Upper lobe of left lung (tissue), 6 donors: ENCODE results near the gene ITGA11. TPM values are rescaled to one million over a fixed set of nuclear protein-coding genes. Genes with fewer than 3 reads are reported as not detected.
A peak's percentile ranks its signal among the peaks of the same experiment; 100 is the strongest.
"Not testable (repeated sequence)": the region's sequence is repeated elsewhere in the genome, so short reads cannot be mapped to it uniquely, and the experiment has no call there.

ENCODE experiments used
- ATAC-seq, 2 donors: fragments of 200-7000 bp; cut with Tn5 transposase; one replicate each; pipeline ENCODE4 v1.9.1; 2022; ENCODE audit warnings: mild to moderate bottlenecking in 2 of 2, moderate library complexity in 2 of 2; ENCODE audit not compliant: low FRiP score in 2 of 2
- DNase-seq, 2 donors: peaks; one replicate each; pipeline ENCODE4 v3.0.0-alpha.2; 2019 to 2020
- H3K27ac ChIP-seq, 4 donors: fragments of 200-600 bp; sonication (generic); one replicate each; pipeline ENCODE4 v1.5.1; 2016 to 2019
- H3K27me3 ChIP-seq, 4 donors: fragments of 200-600 bp; sonication (generic); one replicate each; pipeline ENCODE4 v1.5.1; 2017 to 2019
- H3K36me3 ChIP-seq, 4 donors: fragments of 200-600 bp; sonication (generic); one replicate each; pipeline ENCODE4 v1.5.1; 2016 to 2019
- H3K4me1 ChIP-seq, 4 donors: fragments of 200-600 bp; sonication (generic); one replicate each; pipeline ENCODE4 v1.5.1; 2018 to 2019
- H3K4me3 ChIP-seq, 4 donors: fragments of 200-600 bp; sonication (generic); one replicate each; pipeline ENCODE4 v1.5.1; 2017 to 2019; ENCODE audit warnings: mild to moderate bottlenecking in 2 of 4, moderate library complexity in 1 of 4
- H3K9me3 ChIP-seq, 4 donors: fragments of 200-600 bp; sonication (generic); one replicate each; pipeline ENCODE4 v1.5.1; 2018 to 2019
- CTCF ChIP-seq, 6 experiments: fragments of 450-650 bp in 4 of 6; fragments of 200-600 bp in 2 of 6; sonication (generic) in 2 of 6; IDR thresholded peaks; one replicate each; pipeline ENCODE4 v1.5.1; 2016 to 2019; ENCODE audit warnings: antibody characterized with exemption in 6 of 6
- EP300 ChIP-seq, 4 donors: sonication (generic); formaldehyde crosslinking; IDR thresholded peaks; one replicate each; pipeline ENCODE4 v1.5.1; 2017; ENCODE audit warnings: antibody characterized with exemption in 4 of 4, control low read depth in 2 of 4
- POLR2A ChIP-seq, 4 donors: fragments of 450-650 bp; IDR thresholded peaks; one replicate each; pipeline ENCODE4 v1.5.1; 2016 to 2017; ENCODE audit warnings: antibody characterized with exemption in 4 of 4, mild to moderate bottlenecking in 2 of 4
- POLR2AphosphoS5 ChIP-seq, 2 donors: sonication (generic); formaldehyde crosslinking; IDR thresholded peaks; one replicate each; pipeline ENCODE4 v1.5.1; 2017; ENCODE audit warnings: antibody characterized with exemption in 2 of 2
- WGBS, 2 donors: methylation state at CpG; one replicate each; pipeline ENCODE4 v1.1.5; 2017 to 2018; 5-methylcytosine and 5-hydroxymethylcytosine counted together
- total RNA-seq, 6 donors: library from RNA; depleted of rRNA in 4 of 6; stranded (reverse); fragments of >200 nt in 4 of 6; gene quantifications; one replicate each; pipeline versions ENCODE4 v1.1.0 to v1.2.1, GENCODE V29; 2016 to 2021
- donor health status: DM: no; HTN: no; CAD: no; lungs with moderate emphysema.
- donor health status: DM: no; HTN: yes; CAD: no; lungs with severe emphysema.

ITGA11 gene
- total RNA-seq, 6 donors from 2014 or later: 0.49 to 6.9 (median 1.4) TPM

- no peak for TF ChIP-seq POLR2AphosphoS5 (IDR thresholded peaks at IDR 0.05)
- TF ChIP-seq POLR2A (IDR thresholded peaks at IDR 0.05): no peak
- no peak for TF ChIP-seq CTCF (IDR thresholded peaks at IDR 0.05)
- TF ChIP-seq EP300 (IDR thresholded peaks at IDR 0.05): no peak
- DNase-seq: no peak
- no peaks in the 10 kb centered on the region for H3K4me1 ChIP-seq
- H3K9me3 ChIP-seq: no peaks in the 10 kb centered on the region
- no peak overlapping the region for H3K27ac ChIP-seq
- 88 to 97% methylated on average over 7 of the region's 7 CpGs for WGBS, 2 donors
- H3K27me3 ChIP-seq: no peaks in the 10 kb centered on the region
- ATAC-seq: peak in 1 of 2 donors; percentile 37
- H3K4me3 ChIP-seq: no peak overlapping the region
- H3K36me3 ChIP-seq: no peaks in the 10 kb centered on the region
These were observed 7.1 kb downstream of the ITGA11 start for GRCh38 chr15:68424754-68425390.

GRCh38 chr15:68423359-68424296 lies 8.3 kb downstream of the ITGA11 start:
- Histone ChIP-seq H3K4me3 (no peak overlapping the region), H3K27ac (no peak overlapping the region), H3K9me3 (no peaks in the 10 kb centered on the region), H3K36me3 (no peaks in the 10 kb centered on the region), H3K4me1 (peaks cover 4 to 5% (median 4%) of the 10 kb centered on the region in 4 donors), H3K27me3 (no peaks in the 10 kb centered on the region)
- TF ChIP-seq POLR2A (IDR thresholded peaks at IDR 0.05): no peak
- no peak for ATAC-seq
- DNase-seq: no peak
- WGBS, 2 donors: 87 to 90% methylated on average over 10 of the region's 10 CpGs

GRCh38 chr15:68422403-68423145 lies 9.4 kb downstream of the ITGA11 start:
- not testable (repeated sequence) for H3K27ac ChIP-seq, H3K27me3 ChIP-seq, H3K4me1 ChIP-seq, H3K36me3 ChIP-seq, H3K4me3 ChIP-seq, DNase-seq, H3K9me3 ChIP-seq, ATAC-seq
- 88 to 95% methylated on average over 4 to 5 of the region's 5 CpGs for WGBS, 2 donors

- 87% methylated on average over 11 to 14 of the region's 14 CpGs for WGBS, 2 donors
- ATAC-seq: peak in 1 of 2 donors; percentile 4
- H3K4me1 ChIP-seq: peaks cover 4 to 9% (median 7%) of the 10 kb centered on the region in 4 donors
- H3K9me3 ChIP-seq: no peaks in the 10 kb centered on the region
- DNase-seq: peak in 1 of 2 donors; percentile 19
- no peaks in the 10 kb centered on the region for H3K27me3 ChIP-seq
- no peaks in the 10 kb centered on the region for H3K36me3 ChIP-seq
- TF ChIP-seq CTCF (IDR thresholded peaks at IDR 0.05) (no peak), POLR2AphosphoS5 (IDR thresholded peaks at IDR 0.05) (no peak), POLR2A (IDR thresholded peaks at IDR 0.05) (no peak), EP300 (IDR thresholded peaks at IDR 0.05) (no peak)
- H3K4me3 ChIP-seq: no peak overlapping the region
- H3K27ac ChIP-seq: no peak overlapping the region
These were observed 10.1 kb downstream of the ITGA11 start for GRCh38 chr15:68421798-68422402.

GRCh38 chr15:68421115-68421551 lies 10.8 kb downstream of the ITGA11 start:
- peaks cover 4 to 9% (median 7%) of the 10 kb centered on the region in 4 donors for H3K4me1 ChIP-seq
- no peak overlapping the region for H3K27ac ChIP-seq
- ATAC-seq (no peak), DNase-seq (no peak)
- no peaks in the 10 kb centered on the region for H3K27me3 ChIP-seq
- no peaks in the 10 kb centered on the region for H3K9me3 ChIP-seq
- TF ChIP-seq CTCF (IDR thresholded peaks at IDR 0.05): no peak
- no peak for TF ChIP-seq POLR2A (IDR thresholded peaks at IDR 0.05)
- TF ChIP-seq POLR2AphosphoS5 (IDR thresholded peaks at IDR 0.05): no peak
- TF ChIP-seq EP300 (IDR thresholded peaks at IDR 0.05): no peak
- H3K4me3 ChIP-seq: no peak overlapping the region
- no peaks in the 10 kb centered on the region for H3K36me3 ChIP-seq
- 73 to 75% methylated on average over 6 to 7 of the region's 7 CpGs for WGBS, 2 donors
